Measurements from ENCODE around the gene TTC39C. TPM values are rescaled to one million over a fixed set of nuclear protein-coding genes. Genes with fewer than 3 reads are reported as not detected.

TTC39C gene
- total RNA-seq, 2 experiments from 2014 or later, result 43.8 to 45.3 TPM

DNA sequence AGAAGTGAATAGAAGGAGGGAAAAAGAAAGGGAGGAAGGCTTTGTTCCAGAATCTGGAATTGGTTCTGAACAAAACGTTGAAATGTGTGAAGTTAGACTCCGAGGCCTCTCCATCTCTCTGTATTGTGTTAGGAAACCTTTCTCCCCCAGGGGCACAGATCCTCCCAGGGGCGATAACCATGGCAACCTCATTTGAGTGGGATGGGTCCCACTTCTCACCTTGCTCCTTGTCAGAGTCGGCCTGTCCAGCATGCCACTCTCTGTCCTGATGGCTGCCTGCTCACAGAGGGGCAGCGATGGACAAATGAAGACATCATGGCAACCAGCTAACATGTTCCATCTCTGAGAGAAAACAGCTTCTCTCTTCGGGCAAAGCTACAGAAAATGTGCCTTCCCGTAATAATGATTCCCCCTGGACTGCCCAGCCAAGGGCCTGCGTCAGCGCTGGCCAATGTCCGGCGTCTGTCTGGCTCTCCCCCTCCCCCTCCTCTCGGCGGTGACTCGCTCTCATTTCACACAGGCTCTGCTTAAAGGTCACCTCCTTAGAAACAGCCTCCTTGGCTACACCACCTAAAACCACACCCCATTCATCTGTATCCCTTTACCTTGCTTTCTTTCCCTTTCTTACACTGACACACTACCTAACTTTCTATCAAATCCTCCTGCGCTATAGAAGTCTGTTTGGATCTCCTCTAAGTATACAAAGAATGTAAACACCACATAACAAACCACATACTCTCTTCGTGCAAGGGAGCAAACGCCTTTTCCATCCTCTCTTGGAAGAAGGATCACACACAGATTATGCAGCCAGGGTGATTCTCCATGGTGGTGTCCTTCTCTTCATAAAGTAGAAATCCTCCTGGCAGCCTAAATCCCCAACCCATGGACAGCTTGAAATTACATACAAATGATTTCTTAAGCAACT is 32.1 kb upstream of the TTC39C start:
- peaks cover 42% of the 10 kb centered on the region for H3K4me1 Mint-ChIP-seq
- no peak for DNase-seq
- H3K4me3 Mint-ChIP-seq, result no peak overlapping the region
- no peaks in the 10 kb centered on the region for H3K27me3 Mint-ChIP-seq
- peaks cover 5% of the 10 kb centered on the region for H3K9me3 Mint-ChIP-seq
- H3K27ac Mint-ChIP-seq, result no peak overlapping the region
- H3K36me3 Mint-ChIP-seq, result peaks cover 11% of the 10 kb centered on the region

DNA sequence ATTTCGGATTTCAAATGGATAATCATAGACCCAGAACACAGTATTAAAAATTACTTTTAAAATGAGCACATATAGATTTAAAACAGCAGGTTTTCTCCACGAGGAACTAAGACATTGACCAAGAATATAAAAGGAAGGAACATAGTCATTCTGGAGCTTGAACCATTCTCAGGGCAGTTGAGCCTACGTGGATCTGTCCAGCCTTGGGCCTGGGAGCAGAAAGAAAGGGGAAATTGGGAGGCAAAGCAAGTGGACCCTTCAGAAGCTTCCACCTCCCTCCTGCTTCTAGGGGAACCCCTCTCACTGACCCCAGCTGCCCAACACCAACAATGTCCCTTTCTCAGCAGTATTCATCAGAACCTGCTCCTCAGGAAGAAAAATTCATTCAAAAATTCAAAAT is 31.4 kb upstream of the TTC39C start:
- H3K4me1 Mint-ChIP-seq, result peaks cover 37% of the 10 kb centered on the region
- peaks cover 11% of the 10 kb centered on the region for H3K36me3 Mint-ChIP-seq
- H3K27me3 Mint-ChIP-seq, result no peaks in the 10 kb centered on the region
- no peak overlapping the region for H3K4me3 Mint-ChIP-seq
- no peak for DNase-seq
- peaks cover 5% of the 10 kb centered on the region for H3K9me3 Mint-ChIP-seq
- no peak overlapping the region for H3K27ac Mint-ChIP-seq

DNA sequence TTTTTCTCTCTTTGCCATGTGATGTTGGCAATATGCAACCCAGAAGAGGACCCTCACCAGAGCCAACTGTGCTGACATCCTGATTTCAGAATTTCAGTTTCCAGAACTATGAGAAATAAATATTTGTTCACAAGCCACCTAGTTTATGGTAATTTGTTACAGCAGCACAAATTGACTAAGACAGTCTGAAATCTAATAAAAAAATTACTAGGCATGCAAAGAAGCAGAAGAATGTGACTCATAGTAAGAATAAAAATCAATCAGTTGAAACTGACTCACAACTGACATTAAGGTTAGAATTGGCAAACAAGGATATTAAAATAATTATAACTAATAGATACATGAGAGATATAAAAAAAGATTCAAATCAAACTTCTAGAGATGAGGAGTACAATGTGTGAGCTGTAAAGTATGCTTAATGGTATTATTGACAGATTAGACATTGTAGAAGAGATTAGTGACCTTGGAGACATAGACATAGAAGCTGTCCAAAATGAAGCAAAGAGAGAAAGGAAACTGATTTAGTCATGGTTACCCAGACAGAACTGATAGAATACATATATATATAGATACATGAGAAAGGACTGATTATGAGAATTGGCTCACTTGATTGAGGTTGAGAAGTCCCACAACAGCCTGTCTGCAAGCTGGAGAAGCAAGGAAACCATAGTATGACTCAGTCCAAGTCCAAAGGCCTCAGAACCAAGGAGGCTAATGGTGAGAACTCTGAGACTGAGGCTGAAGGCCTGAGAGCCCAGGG is 27.8 kb upstream of the TTC39C start:
- Mint-ChIP-seq H3K4me3 (no peak overlapping the region), H3K27ac (peak overlapping the region; percentile 64), H3K27me3 (no peaks in the 10 kb centered on the region), H3K4me1 (peaks cover 43% of the 10 kb centered on the region), H3K9me3 (peaks cover 5% of the 10 kb centered on the region), H3K36me3 (peaks cover 11% of the 10 kb centered on the region)
- no peak for DNase-seq

DNA sequence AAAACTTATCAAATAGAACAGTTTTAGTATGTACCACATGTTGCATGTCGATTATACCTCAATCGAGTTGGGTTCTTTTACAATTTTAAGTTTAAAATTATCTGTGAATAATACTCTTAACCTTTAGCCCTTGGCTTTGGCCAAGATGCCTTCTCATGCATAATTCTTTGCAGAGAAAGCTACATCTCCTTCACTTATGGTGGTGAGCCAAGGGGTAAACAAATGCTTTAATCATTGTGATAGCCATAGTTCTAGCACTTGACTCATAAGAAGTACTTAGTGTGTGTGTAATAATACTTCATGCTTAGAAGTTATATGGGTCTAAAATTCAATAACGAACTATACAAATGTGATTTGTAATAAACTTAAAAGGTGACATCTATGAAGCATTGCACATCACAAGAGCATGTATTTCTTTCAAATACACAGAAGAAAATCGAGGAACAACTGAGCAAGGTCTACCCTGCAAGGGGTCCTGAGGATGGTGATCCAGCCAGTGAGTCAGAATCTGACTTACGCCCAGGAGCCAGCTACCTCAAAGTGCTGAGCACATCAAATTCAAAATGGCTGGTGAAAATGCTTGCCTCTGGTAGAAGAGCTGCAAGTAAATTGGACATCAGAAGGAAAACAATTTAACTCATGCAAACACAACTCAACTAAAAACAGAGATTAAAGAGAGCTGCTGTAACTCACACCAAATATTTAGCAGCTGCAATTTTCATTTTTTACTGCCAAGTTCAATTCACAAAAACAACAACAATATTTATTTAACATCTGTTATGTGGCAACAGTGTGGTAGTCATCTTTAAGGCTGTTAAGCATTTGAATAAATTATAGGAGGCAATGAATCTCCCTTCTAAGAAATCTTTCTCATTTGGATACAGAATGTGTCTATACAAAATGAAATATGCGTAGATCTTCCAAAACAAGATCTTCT is 23.8 kb upstream of the TTC39C start:
- Mint-ChIP-seq H3K27ac (no peak overlapping the region), H3K36me3 (peaks cover 9% of the 10 kb centered on the region), H3K27me3 (no peaks in the 10 kb centered on the region), H3K9me3 (peaks cover 5% of the 10 kb centered on the region), H3K4me3 (no peak overlapping the region), H3K4me1 (peaks cover 54% of the 10 kb centered on the region)
- DNase-seq, result no peak

DNA sequence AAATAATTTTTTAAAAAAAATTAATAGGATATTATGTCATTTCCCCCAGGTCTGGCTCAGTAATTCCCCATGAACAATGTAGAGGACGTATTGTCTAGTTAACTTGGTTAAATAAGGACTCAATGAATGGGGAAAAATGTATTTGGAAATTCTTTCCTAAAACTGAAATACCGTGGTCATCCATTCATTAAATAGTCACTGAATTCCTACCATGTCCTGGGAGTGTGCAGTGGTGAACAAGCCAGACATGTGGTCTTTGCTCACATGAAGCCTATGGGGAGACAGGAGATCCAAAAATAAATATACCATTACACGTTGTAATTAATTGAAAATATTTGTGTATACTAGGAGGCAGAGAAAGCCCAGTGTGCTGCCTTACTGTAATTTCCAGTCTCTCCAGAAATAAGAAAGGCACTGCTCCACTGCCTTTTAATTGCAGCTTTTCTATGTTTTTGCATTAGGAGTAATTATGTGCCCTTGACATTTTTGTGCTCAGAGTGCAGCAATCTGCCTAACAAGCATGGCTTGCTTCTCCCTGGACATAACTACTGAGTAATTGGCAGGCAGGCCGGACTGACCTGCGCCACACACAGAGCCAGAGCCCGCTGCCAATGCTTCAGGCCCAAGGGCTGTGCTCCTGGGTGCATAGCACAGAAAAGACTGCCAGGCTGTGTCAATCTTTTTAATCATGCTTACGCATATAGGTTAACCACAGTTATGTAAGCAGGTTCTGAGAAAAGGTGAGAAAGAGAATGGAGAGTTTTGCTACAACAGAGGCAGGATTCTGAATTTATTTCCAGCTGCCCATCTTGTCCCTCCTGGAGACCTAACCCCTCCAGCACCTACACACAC is 22.2 kb upstream of the TTC39C start:
- H3K27me3 Mint-ChIP-seq, result no peaks in the 10 kb centered on the region
- H3K36me3 Mint-ChIP-seq, result peaks cover under 1% of the 10 kb centered on the region
- H3K27ac Mint-ChIP-seq, result peak overlapping the region; percentile 81
- H3K4me1 Mint-ChIP-seq, result peaks cover 41% of the 10 kb centered on the region
- peak; percentile 49 for DNase-seq
- H3K4me3 Mint-ChIP-seq, result peak overlapping the region; percentile 61
- no peaks in the 10 kb centered on the region for H3K9me3 Mint-ChIP-seq

DNA sequence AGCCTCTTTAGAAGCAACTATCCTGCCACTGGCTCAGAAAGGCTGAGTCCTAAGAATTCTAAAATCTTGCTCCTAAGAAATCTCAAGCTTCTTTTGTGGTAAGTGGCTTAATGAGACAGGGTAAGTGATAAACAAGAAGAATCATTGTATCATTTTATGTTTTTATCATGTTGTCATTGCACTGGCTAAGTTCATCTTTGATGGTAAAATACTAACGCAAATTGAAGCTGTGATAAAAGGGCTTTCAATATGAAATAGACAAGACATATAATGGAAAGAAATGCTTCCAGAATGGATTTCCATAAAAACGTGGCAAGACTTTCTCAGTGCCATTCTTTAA is 21.6 kb upstream of the TTC39C start:
- Mint-ChIP-seq H3K27me3 (no peaks in the 10 kb centered on the region), H3K36me3 (no peaks in the 10 kb centered on the region), H3K4me1 (peaks cover 39% of the 10 kb centered on the region), H3K9me3 (no peaks in the 10 kb centered on the region), H3K4me3 (peak overlapping the region; percentile 61), H3K27ac (peak overlapping the region; percentile 81)
- DNase-seq, result no peak

DNA sequence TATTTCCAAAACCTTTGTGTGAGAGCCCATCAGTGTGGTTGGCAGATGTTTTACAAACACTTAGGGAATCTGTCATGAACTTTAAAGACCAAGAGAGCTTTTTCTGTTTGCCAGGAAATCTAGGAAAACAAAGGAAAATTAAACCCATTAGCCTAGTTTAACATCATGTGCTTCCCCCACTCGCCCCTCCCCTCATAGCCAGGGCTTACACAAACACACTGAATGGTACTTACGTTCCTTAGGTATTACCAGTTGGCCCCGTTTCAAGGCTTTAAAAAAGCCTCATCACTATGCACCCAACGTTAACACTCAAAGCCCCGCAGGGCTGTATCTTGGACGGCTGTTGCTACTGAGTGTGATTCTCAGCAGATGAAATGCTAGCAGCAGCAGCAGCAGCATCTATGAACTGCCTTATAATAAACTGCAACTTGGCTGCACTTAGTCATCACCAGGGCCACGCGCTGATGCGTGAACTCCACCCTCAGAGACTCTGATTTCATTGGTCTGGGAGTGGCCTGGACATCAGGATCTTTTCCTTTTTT is 20.1 kb upstream of the TTC39C start:
- Mint-ChIP-seq H3K4me3 (no peak overlapping the region), H3K4me1 (peaks cover 39% of the 10 kb centered on the region), H3K36me3 (no peaks in the 10 kb centered on the region), H3K9me3 (no peaks in the 10 kb centered on the region), H3K27ac (no peak overlapping the region), H3K27me3 (no peaks in the 10 kb centered on the region)
- no peak for DNase-seq

DNA sequence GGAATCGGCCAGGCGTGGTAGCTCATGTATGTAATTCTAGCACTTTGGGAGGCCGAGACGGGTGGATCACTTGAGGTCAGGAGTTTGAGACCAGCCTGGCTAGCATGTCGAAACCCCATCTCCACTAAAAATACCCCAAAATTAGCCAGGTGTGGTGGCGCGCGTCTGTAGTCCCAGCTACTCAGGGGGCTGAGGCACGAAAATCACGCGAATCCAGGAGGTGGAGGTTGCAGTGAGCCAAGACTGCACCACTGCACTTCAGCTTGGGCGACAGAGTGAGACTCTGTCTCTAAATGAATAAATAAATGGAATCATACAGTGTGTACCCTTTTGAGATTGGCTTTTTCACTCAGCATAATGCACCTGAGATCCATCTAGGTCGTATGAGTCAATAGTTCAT is 19.4 kb upstream of the TTC39C start:
- no peak overlapping the region for H3K4me3 Mint-ChIP-seq
- H3K27ac Mint-ChIP-seq, result no peak overlapping the region
- H3K36me3 Mint-ChIP-seq, result no peaks in the 10 kb centered on the region
- H3K9me3 Mint-ChIP-seq, result no peaks in the 10 kb centered on the region
- peaks cover 35% of the 10 kb centered on the region for H3K4me1 Mint-ChIP-seq
- no peak for DNase-seq
- no peaks in the 10 kb centered on the region for H3K27me3 Mint-ChIP-seq

DNA sequence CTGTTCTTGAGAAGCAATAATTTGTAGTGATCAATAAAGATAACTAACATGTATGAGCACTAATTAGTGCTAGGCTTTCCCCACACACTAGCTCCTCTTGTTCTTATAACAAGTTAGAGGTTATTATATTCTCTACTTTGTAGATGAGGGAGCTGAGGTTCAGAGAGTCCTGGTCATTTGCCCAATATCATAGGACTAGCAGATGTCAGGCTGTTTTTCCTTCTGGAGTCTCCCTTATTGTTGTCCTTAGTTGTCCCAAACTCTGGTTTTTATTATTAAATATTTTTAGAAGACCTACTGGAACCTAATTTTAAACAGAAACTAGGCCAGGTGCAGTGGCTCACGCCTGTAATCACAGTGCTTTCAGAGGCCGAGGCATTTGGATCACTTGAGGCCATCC is 16.5 kb upstream of the TTC39C start:
- H3K36me3 Mint-ChIP-seq, result no peaks in the 10 kb centered on the region
- no peaks in the 10 kb centered on the region for H3K27me3 Mint-ChIP-seq
- H3K4me3 Mint-ChIP-seq, result no peak overlapping the region
- H3K4me1 Mint-ChIP-seq, result peaks cover 37% of the 10 kb centered on the region
- no peak for DNase-seq
- H3K27ac Mint-ChIP-seq, result no peak overlapping the region
- H3K9me3 Mint-ChIP-seq, result no peaks in the 10 kb centered on the region

DNA sequence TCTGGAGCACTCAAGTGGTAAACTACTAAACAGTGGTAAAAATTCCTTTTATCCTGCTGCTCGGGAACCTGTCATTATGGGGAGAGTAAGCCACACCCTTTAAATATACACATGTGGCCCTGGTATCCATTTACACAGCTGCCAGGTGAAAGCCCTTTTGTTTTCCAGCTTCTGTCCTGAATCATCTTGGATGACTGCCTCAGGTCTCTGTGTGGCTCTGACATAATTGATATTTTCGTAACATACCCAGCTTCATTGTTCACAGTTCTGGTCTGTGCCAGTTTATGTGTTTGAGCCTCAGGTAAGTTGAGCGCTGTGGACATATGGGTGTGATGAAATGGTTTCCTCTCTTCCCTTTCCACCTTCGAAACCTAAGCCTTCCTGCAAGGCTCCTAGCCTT is 15.7 kb upstream of the TTC39C start:
- Mint-ChIP-seq H3K27me3 (no peaks in the 10 kb centered on the region), H3K4me3 (no peak overlapping the region), H3K36me3 (no peaks in the 10 kb centered on the region), H3K9me3 (no peaks in the 10 kb centered on the region), H3K27ac (no peak overlapping the region), H3K4me1 (peaks cover 36% of the 10 kb centered on the region)
- no peak for DNase-seq

DNA sequence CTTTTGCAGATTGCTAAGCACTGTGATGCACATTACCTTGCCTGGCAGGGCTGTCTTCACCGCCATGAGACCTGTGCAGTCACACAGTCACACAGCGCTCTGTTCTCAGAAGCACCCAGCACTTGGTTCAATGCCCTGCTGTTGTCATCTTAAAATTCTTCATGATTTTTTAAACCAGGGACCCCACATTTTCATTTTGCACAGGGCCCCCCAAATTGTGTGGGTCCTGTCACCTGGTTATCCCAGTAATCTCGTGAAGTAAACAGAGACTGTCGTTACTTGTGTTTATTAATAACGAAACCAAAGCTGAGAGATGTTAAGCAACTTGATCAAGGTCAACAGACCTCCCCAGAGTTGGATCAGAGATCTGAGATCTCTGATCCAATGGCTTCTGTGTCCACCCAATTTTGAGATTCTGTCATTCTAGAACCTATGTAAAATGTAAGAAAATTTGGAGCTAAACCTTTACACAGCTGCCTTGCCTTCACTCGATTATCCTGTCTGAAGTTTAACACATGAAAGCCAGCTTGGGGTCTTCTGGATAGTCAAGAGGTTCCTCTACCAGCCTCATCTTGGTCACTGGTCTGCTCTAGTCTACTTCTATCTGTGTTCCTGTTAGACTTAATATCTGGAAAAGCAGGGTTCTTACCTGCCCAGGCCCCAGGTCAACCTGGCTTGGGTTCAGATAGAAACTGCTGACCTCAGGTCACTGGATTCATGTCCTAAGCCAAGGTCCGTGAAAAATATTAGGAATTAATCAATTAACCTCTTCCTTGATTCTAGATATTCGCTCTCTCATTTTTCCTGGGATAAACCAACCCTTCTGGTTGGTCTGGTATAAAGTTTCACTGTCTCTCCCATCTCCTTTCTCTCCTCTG is 13.7 kb upstream of the TTC39C start:
- no peaks in the 10 kb centered on the region for H3K9me3 Mint-ChIP-seq
- peaks cover 30% of the 10 kb centered on the region for H3K4me1 Mint-ChIP-seq
- H3K36me3 Mint-ChIP-seq, result no peaks in the 10 kb centered on the region
- H3K27ac Mint-ChIP-seq, result no peak overlapping the region
- no peak overlapping the region for H3K4me3 Mint-ChIP-seq
- no peaks in the 10 kb centered on the region for H3K27me3 Mint-ChIP-seq
- DNase-seq, result no peak

DNA sequence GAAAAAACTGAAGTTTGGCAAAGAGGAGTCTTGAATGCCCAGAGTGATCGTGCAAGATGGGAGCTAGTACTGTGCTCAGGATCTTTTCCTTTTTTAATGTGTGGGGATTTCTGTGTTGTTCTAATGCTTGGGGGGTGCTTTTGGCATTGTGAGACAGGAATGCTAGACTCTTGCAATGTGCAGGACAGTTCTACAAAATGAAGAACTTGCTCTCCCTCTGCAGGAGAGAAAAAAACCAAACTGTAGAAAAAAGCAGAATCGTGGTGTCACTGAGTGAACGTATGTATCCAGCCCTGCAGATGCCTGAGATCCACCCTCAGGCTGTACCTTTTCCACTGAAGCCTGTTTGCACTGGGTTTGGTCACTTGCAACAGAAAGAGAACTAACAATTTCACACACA is 12.1 kb upstream of the TTC39C start:
- Mint-ChIP-seq H3K9me3 (no peaks in the 10 kb centered on the region), H3K4me1 (peaks cover 33% of the 10 kb centered on the region), H3K36me3 (no peaks in the 10 kb centered on the region), H3K4me3 (no peak overlapping the region), H3K27me3 (no peaks in the 10 kb centered on the region), H3K27ac (no peak overlapping the region)
- no peak for DNase-seq

DNA sequence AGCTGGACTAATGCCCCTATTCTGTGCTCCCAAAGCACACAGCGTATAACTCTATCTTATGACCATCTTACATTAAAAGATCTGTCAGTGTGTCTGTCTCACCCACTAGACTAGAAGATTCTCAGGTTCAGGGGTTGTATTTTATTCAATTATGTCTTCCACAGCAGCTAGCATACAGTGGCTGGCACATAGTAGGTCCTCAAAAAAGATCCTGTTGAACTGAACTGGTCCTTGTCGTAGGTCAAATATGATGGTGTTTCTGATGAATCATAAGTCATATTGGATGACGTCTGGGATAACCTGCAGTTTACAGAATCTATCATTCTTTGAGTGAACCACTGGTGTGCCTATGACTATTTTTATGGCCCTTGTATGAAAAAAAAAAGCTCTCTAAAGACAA is 11.3 kb upstream of the TTC39C start:
- DNase-seq, result no peak
- Mint-ChIP-seq H3K9me3 (no peaks in the 10 kb centered on the region), H3K27ac (no peak overlapping the region), H3K27me3 (no peaks in the 10 kb centered on the region), H3K36me3 (no peaks in the 10 kb centered on the region), H3K4me1 (peaks cover 38% of the 10 kb centered on the region), H3K4me3 (no peak overlapping the region)
